K562 (cell line): ENCODE measurements around the gene ITPR1. TPM values are rescaled to one million over a fixed set of nuclear protein-coding genes. Genes with fewer than 3 reads are reported as not detected.

Source experiments
- ADNP ChIP-seq: fragments of 200-800 bp; sonication (Bioruptor generic); IDR thresholded peaks from 2 replicates; pipeline ENCODE4 v1.6.1; 2016; ENCODE audit warnings: missing genetic modification characterization, missing compliant biosample characterization
- AFF4 ChIP-seq: sonication (generic); formaldehyde crosslinking; IDR thresholded peaks from 2 replicates; pipeline ENCODE4 v1.8.0; 2023; ENCODE audit warnings: mild to moderate bottlenecking, missing genetic modification reagents
- CCNT2 ChIP-seq: IDR thresholded peaks from 2 replicates; pipeline ENCODE4 v1.6.1; 2011; ENCODE audit warnings: borderline replicate concordance, low read depth, mild to moderate bottlenecking, moderate library complexity, mixed read lengths, low read length; ENCODE audit not compliant: insufficient read length; ENCODE audit errors: extremely low read depth
- CREB3L1 ChIP-seq: fragments of 450-650 bp; IDR thresholded peaks from 2 replicates; pipeline ENCODE4 v1.6.1; 2014; ENCODE audit warnings: low read depth, mild to moderate bottlenecking, moderate library complexity, borderline replicate concordance
- GATA2 ChIP-seq: sonication (generic); formaldehyde crosslinking; IDR thresholded peaks from 2 replicates; pipeline ENCODE4 v1.4.0; 2020; ENCODE audit warnings: mild to moderate bottlenecking, missing genetic modification reagents
- HMGN3 ChIP-seq: IDR thresholded peaks from 2 replicates; pipeline ENCODE4 v1.6.1; 2011; ENCODE audit warnings: borderline replicate concordance, low read depth, mild to moderate bottlenecking, mixed read lengths, low read length; ENCODE audit not compliant: insufficient read length; ENCODE audit errors: extremely low read depth
- MEIS2 ChIP-seq: fragments of 450-650 bp; IDR thresholded peaks from 2 replicates; pipeline ENCODE4 v1.6.1; 2014; ENCODE audit warnings: mild to moderate bottlenecking; ENCODE audit not compliant: partially characterized antibody
- MLX ChIP-seq, 2 experiments: fragments of 450-650 bp in 1 of 2; sonication (generic) in 1 of 2; formaldehyde crosslinking; conservative IDR thresholded peaks; 2 replicates each; pipeline versions ENCODE4 v1.4.0 to v1.8.1; 2020 to 2022; ENCODE audit warnings: mild to moderate bottlenecking in 1 of 2, missing genetic modification reagents in 1 of 2
- NFIC ChIP-seq: fragments of 450-650 bp; IDR thresholded peaks from 2 replicates; pipeline ENCODE4 v1.6.1; 2017; ENCODE audit warnings: mild to moderate bottlenecking, inconsistent platforms
- PHB2 ChIP-seq: fragments of 450-650 bp; IDR thresholded peaks from 2 replicates; pipeline ENCODE4 v1.6.1; 2017; ENCODE audit warnings: low read depth
- TFAP4 ChIP-seq: sonication (generic); formaldehyde crosslinking; IDR thresholded peaks from 2 replicates; pipeline ENCODE4 v1.8.0; 2022; ENCODE audit warnings: missing genetic modification reagents, mild to moderate bottlenecking, moderate library complexity, borderline replicate concordance
- ZHX1 ChIP-seq: fragments of 150-350 bp; conservative IDR thresholded peaks from 2 replicates; pipeline ENCODE4 v1.6.1; 2014; ENCODE audit warnings: low read length
- ZNF280B ChIP-seq: fragments of 250-450 bp; sonication (Bioruptor Pico); IDR thresholded peaks from 2 replicates; pipeline ENCODE4 v1.5.1; 2021; ENCODE audit warnings: mild to moderate bottlenecking
- ZNF324 ChIP-seq: fragments of 250-450 bp; sonication (Bioruptor Pico); IDR thresholded peaks from 2 replicates; pipeline ENCODE4 v1.4.0; 2020; ENCODE audit warnings: mild to moderate bottlenecking
- ZNF445 ChIP-seq: fragments of 250-450 bp; sonication (Bioruptor Pico); IDR thresholded peaks from 2 replicates; pipeline ENCODE4 v1.4.0; 2020; ENCODE audit warnings: low read depth, mild to moderate bottlenecking, moderate library complexity
- polyA plus RNA-seq, 8 experiments: library from polyadenylated mRNA; depleted of rRNA in 4 of 8; stranded (reverse) in 5 of 8; unstranded in 3 of 8; fragments of >200 nt; fragmentation: Nextera tagmentation in 2 of 8; fragmentation: Illumina TruSeq in 1 of 8; extraction: Ambion mirVana in 2 of 8; extraction: Trizol in 1 of 8; gene quantifications; 2 replicates each; pipeline versions ENCODE4 v1.2.1 to v1.2.3, GENCODE V29; 2011 to 2014; ENCODE audit warnings: inconsistent platforms in 1 of 8, missing spikeins in 1 of 8
- total RNA-seq, 7 experiments: library from RNA; depleted of rRNA in 6 of 7; stranded (reverse); fragments of >200 nt in 6 of 7; fragmentation: Illumina TruSeq in 2 of 7; extraction: Trizol in 2 of 7; gene quantifications; 2 replicates each; pipeline versions ENCODE4 v1.2.1 to v1.2.3, GENCODE V29; 2011 to 2021; ENCODE audit warnings: low replicate concordance in 1 of 7

ITPR1 gene
- total and polyA plus RNA-seq, 9 of the 15 experiments (the other 6 are each of a cell fraction or from before 2014, with no cell fraction given): 22.4 to 40.0 (median 27.4) TPM

GRCh38 chr3:4643904-4644547, 150.9 kb downstream of the ITPR1 start (continued):
- no peak for TF ChIP-seq ZNF280B (CRISPR knock-in tag)
- no peak for TF ChIP-seq ZHX1
- TF ChIP-seq CREB3L1: peak; percentile 83; the same call in 1 of the 2 replicates
- TF ChIP-seq ZNF445 (CRISPR knock-in tag): no peak
- TF ChIP-seq ZNF324: no peak
- TF ChIP-seq AFF4 (CRISPR knock-in tag): 0 out of 2 replicates have a peak, but pooled peaks have one; percentile 61
- peak; percentile 98 for TF ChIP-seq MEIS2
- peak; percentile 97 for TF ChIP-seq PHB2
- TF ChIP-seq CCNT2: peak; percentile 94
- TF ChIP-seq ADNP (tag): peak; percentile 20; the same call in 1 of the 2 replicates
- TF ChIP-seq HMGN3: peak; percentile 60
- TF ChIP-seq TFAP4 (CRISPR knock-in tag): peak; percentile 88
- peak; percentile 96 for TF ChIP-seq GATA2
- TF ChIP-seq MLX (CRISPR knock-in tag; conservative IDR thresholded peaks at IDR 0.05): no peak; a peak in 1 of 4 replicates
- TF ChIP-seq NFIC: peak; percentile 91
